H9 (cell line): ENCODE measurements around the gene ITCH. TPM values are rescaled to one million over a fixed set of nuclear protein-coding genes. Genes with fewer than 3 reads are reported as not detected.

Experiments
- DNase-seq: peaks from one replicate; pipeline ENCODE4 v3.0.0-alpha.2; 2017
- H2AFZ ChIP-seq: one replicate; pipeline ENCODE4 v1.6.1; 2013; ENCODE audit warnings: mild to moderate bottlenecking, low read length, control low read depth, moderate library complexity
- H2AK5ac ChIP-seq: 2 replicates; pipeline ENCODE4 v1.6.1; 2013; ENCODE audit warnings: low read length, control low read depth, mixed read lengths; ENCODE audit not compliant: insufficient read length
- H2BK120ac ChIP-seq: one replicate; pipeline ENCODE4 v1.6.1; 2013; ENCODE audit warnings: low read depth, mild to moderate bottlenecking, low read length, control low read depth, inconsistent platforms; ENCODE audit not compliant: poor library complexity, severe bottlenecking
- H2BK12ac ChIP-seq: 2 replicates; pipeline ENCODE4 v1.6.1; 2013; ENCODE audit warnings: low read length, control low read depth, mixed read lengths, low read depth; ENCODE audit not compliant: insufficient read length
- H2BK15ac ChIP-seq: 2 replicates; pipeline ENCODE4 v1.6.1; 2013; ENCODE audit warnings: low read depth, low read length, control low read depth
- H2BK20ac ChIP-seq: one replicate; pipeline ENCODE4 v1.6.1; 2013; ENCODE audit warnings: low read depth, mild to moderate bottlenecking, low read length, control low read depth, inconsistent platforms; ENCODE audit not compliant: poor library complexity, severe bottlenecking
- H2BK5ac ChIP-seq: 2 replicates; pipeline ENCODE4 v1.6.1; 2013; ENCODE audit warnings: low read length, control low read depth, mixed read lengths; ENCODE audit not compliant: insufficient read length
- H3K14ac ChIP-seq: 2 replicates; pipeline ENCODE4 v1.6.1; 2013; ENCODE audit warnings: low read length, control low read depth; ENCODE audit not compliant: insufficient read depth
- H3K18ac ChIP-seq: 2 replicates; pipeline ENCODE4 v1.6.1; 2013; ENCODE audit warnings: low read depth, mild to moderate bottlenecking, mixed read lengths, low read length, control low read depth; ENCODE audit not compliant: insufficient read length
- H3K23ac ChIP-seq: 2 replicates; pipeline ENCODE4 v1.6.1; 2013; ENCODE audit warnings: low read length, control low read depth, mixed read lengths, low read depth; ENCODE audit not compliant: insufficient read length
- H3K23me2 ChIP-seq: 2 replicates; pipeline ENCODE4 v1.6.1; 2013; ENCODE audit warnings: low read depth, mild to moderate bottlenecking, mixed read lengths, low read length, control low read depth; ENCODE audit not compliant: insufficient read length, poor library complexity, severe bottlenecking
- H3K27ac ChIP-seq: 2 replicates; pipeline ENCODE4 v1.5.1; 2013; ENCODE audit warnings: low read length, control low read depth, mixed read lengths, low read depth; ENCODE audit not compliant: insufficient read length
- H3K27me3 ChIP-seq: 2 replicates; pipeline ENCODE4 v1.6.1; 2013; ENCODE audit warnings: low read length, control low read depth, inconsistent platforms; ENCODE audit not compliant: insufficient read depth
- H3K4ac ChIP-seq: 2 replicates; pipeline ENCODE4 v1.6.1; 2013; ENCODE audit warnings: low read depth, mild to moderate bottlenecking, control low read depth, inconsistent platforms, low read length, moderate library complexity
- H3K4me1 ChIP-seq: 2 replicates; pipeline ENCODE4 v1.6.1; 2013; ENCODE audit warnings: low read length, control low read depth, inconsistent platforms; ENCODE audit not compliant: insufficient read depth
- H3K4me2 ChIP-seq: 2 replicates; pipeline ENCODE4 v1.6.1; 2013; ENCODE audit warnings: low read length, control low read depth, mixed read lengths; ENCODE audit not compliant: insufficient read length, insufficient read depth
- H3K56ac ChIP-seq: 2 replicates; pipeline ENCODE4 v1.6.1; 2013; ENCODE audit warnings: low read depth, mild to moderate bottlenecking, mixed read lengths, low read length, control low read depth; ENCODE audit not compliant: insufficient read length
- H3K79me1 ChIP-seq: 2 replicates; pipeline ENCODE4 v1.6.1; 2013; ENCODE audit warnings: low read depth, mild to moderate bottlenecking, moderate library complexity, low read length, control low read depth, inconsistent platforms; ENCODE audit not compliant: insufficient read depth, poor library complexity, severe bottlenecking
- H3K79me2 ChIP-seq: 2 replicates; pipeline ENCODE4 v1.6.1; 2013; ENCODE audit warnings: low read length, control low read depth, inconsistent platforms; ENCODE audit not compliant: insufficient read depth
- H3K9ac ChIP-seq: 2 replicates; pipeline ENCODE4 v1.6.1; 2013; ENCODE audit warnings: low read length, control low read depth, mixed read lengths; ENCODE audit not compliant: insufficient read length; ENCODE audit errors: extremely low read depth
- H3K9me3 ChIP-seq: one replicate; pipeline ENCODE4 v1.6.1; 2013; ENCODE audit warnings: low read depth, low read length, inconsistent platforms; ENCODE audit not compliant: control insufficient read depth
- H3T11ph ChIP-seq: one replicate; pipeline ENCODE4 v1.6.1; 2013; ENCODE audit warnings: mild to moderate bottlenecking, low read length, control low read depth, inconsistent platforms
- H4K20me1 ChIP-seq: one replicate; pipeline ENCODE4 v1.6.1; 2013; ENCODE audit not compliant: control insufficient read depth, insufficient read length, insufficient read depth
- H4K5ac ChIP-seq: 2 replicates; pipeline ENCODE4 v1.6.1; 2013; ENCODE audit warnings: low read depth, mild to moderate bottlenecking, mixed read lengths, low read length, control low read depth; ENCODE audit not compliant: insufficient read length
- H4K8ac ChIP-seq: replicated peaks from 2 replicates; pipeline ENCODE4 v1.6.1; 2013; ENCODE audit warnings: low read length, control low read depth, mixed read lengths, low read depth; ENCODE audit not compliant: insufficient read length
- H4K91ac ChIP-seq: 2 replicates; pipeline ENCODE4 v1.6.1; 2013; ENCODE audit warnings: low read depth, mild to moderate bottlenecking, moderate library complexity, mixed read lengths, low read length, control low read depth; ENCODE audit not compliant: insufficient read length
- H3K27ac Mint-ChIP-seq, 3 experiments: 2 replicates in 2 of 3; 3 replicates in 1 of 3; pipeline ENCODE4 v1.8.0; 2020 to 2021; ENCODE audit warnings: mixed read lengths in 3 of 3, mild to moderate bottlenecking in 1 of 3, moderate library complexity in 1 of 3
- H3K27me3 Mint-ChIP-seq: 2 replicates; pipeline ENCODE4 v1.8.0; 2021; ENCODE audit warnings: low read depth, mild to moderate bottlenecking, moderate library complexity, mixed read lengths
- H3K36me3 Mint-ChIP-seq, 3 experiments: 2 replicates in 2 of 3; 3 replicates in 1 of 3; pipeline ENCODE4 v1.8.0; 2020 to 2021; ENCODE audit warnings: low read depth in 3 of 3, mixed read lengths in 3 of 3; ENCODE audit not compliant: insufficient read depth in 1 of 3
- H3K4me1 Mint-ChIP-seq, 2 experiments: 2 replicates each; pipeline ENCODE4 v1.8.0; 2020; ENCODE audit warnings: mixed read lengths in 2 of 2
- H3K4me3 Mint-ChIP-seq, 2 experiments: 2 replicates in 1 of 2; 3 replicates in 1 of 2; pipeline ENCODE4 v1.8.0; 2020 to 2021; ENCODE audit warnings: mild to moderate bottlenecking in 2 of 2, mixed read lengths in 2 of 2, moderate library complexity in 1 of 2
- H3K9me3 Mint-ChIP-seq, 2 experiments: 2 replicates in 1 of 2; 3 replicates in 1 of 2; pipeline ENCODE4 v1.8.0; 2020; ENCODE audit warnings: mild to moderate bottlenecking in 2 of 2, mixed read lengths in 2 of 2, moderate library complexity in 1 of 2
- CTCF ChIP-seq: fragments of 200-600 bp; sonication (generic); conservative IDR thresholded peaks from 3 replicates; pipeline ENCODE4 v1.8.0; 2021; ENCODE audit warnings: antibody characterized with exemption, mild to moderate bottlenecking
- WGBS: extraction: QIAGEN DNeasy Blood & Tissue Kit; methylation state at CpG from one replicate; pipeline ENCODE4 v1.1.7; 2013; ENCODE audit warnings: missing lambda C conversion rate, low lambda C conversion rate, mixed read lengths; ENCODE audit not compliant: insufficient read length; ENCODE audit errors: extremely low coverage; 5-methylcytosine and 5-hydroxymethylcytosine counted together
- total RNA-seq: library from RNA; stranded (reverse); gene quantifications from 2 replicates; pipeline ENCODE4 v1.2.1, GENCODE V29; 2021

ITCH gene
- total RNA-seq, 1 experiment from 2014 or later: 55.9 TPM

GRCh38 chr20:34458631-34459030, 95.6 kb downstream of the ITCH start:
- no peak overlapping the region for H2BK120ac ChIP-seq
- H3T11ph ChIP-seq: no peak overlapping the region
- H3K79me2 ChIP-seq: no peaks in the 10 kb centered on the region
- H4K8ac ChIP-seq: no peak overlapping the region
- Mint-ChIP-seq H3K27me3 (no peaks in the 10 kb centered on the region), H3K9me3 (no peaks in the 10 kb centered on the region), H3K4me3 (no peak overlapping the region), H3K36me3 (peaks cover 4 to 70% (median 40%) of the 10 kb centered on the region in 3 experiments), H3K4me1 (no peaks in the 10 kb centered on the region), H3K27ac (no peak overlapping the region; a peak in 1 of 7 replicates)
- no peaks in the 10 kb centered on the region for H4K20me1 ChIP-seq
- H3K14ac ChIP-seq: no peak overlapping the region
- no peak overlapping the region for H3K9ac ChIP-seq
- no peak overlapping the region for H3K18ac ChIP-seq
- WGBS: no CpG with 5 or more reads among the region's 3 CpGs
- no peak overlapping the region for H2BK15ac ChIP-seq
- H3K79me1 ChIP-seq: no peaks in the 10 kb centered on the region
- no peak overlapping the region for H3K23ac ChIP-seq
- no peaks in the 10 kb centered on the region for H3K27me3 ChIP-seq
- no peak overlapping the region for H4K5ac ChIP-seq
- H3K4me1 ChIP-seq: no peaks in the 10 kb centered on the region
- H3K23me2 ChIP-seq: no peaks in the 10 kb centered on the region
- DNase-seq: no peak
- H3K27ac ChIP-seq: no peak overlapping the region
- no peak overlapping the region for H3K4me2 ChIP-seq
- TF ChIP-seq CTCF: no peak
- H3K4ac ChIP-seq: no peak overlapping the region
- no peak overlapping the region for H3K56ac ChIP-seq
- no peak overlapping the region for H2BK20ac ChIP-seq
- no peak overlapping the region for H2BK12ac ChIP-seq
- no peak overlapping the region for H2AK5ac ChIP-seq
- no peaks in the 10 kb centered on the region for H3K9me3 ChIP-seq
- no peak overlapping the region for H2AFZ ChIP-seq
- no peak overlapping the region for H4K91ac ChIP-seq
- no peak overlapping the region for H2BK5ac ChIP-seq
